GM12878 (cell line): ENCODE data around the gene WNK2. TPM values are rescaled to one million over a fixed set of nuclear protein-coding genes. Genes with fewer than 3 reads are reported as not detected.

ENCODE experiments used
- ATAC-seq: fragments of 200-7000 bp; cut with Tn5 transposase; 3 replicates; pipeline ENCODE4 v1.9.1; 2020; ENCODE audit warnings: mild to moderate bottlenecking, moderate library complexity
- BruUV-seq: library from RNA; stranded (reverse); fragments of 400-500 nt; replicated peaks from 2 replicates; lab custom pipeline; 2021; lab: Mats Ljungman, UMichigan
- CTCF ChIA-PET: fragments of 300-600 bp; sonication (Branson Sonifier 250); formaldehyde crosslinking; extraction: SDS; loops from one replicate; lab custom pipeline; 2021; ENCODE audit warnings: inconsistent platforms; lab: Yijun Ruan, JAX
- POLR2A ChIA-PET: fragments of 350-600 bp; formaldehyde crosslinking; extraction: SDS; loops from one replicate; lab custom pipeline; 2021; ENCODE audit warnings: inconsistent platforms; lab: Charles Lee
- RAD21 ChIA-PET: fragments of 300-600 bp; sonication (Branson Sonifier 250); formaldehyde crosslinking; loops from one replicate; lab custom pipeline; 2023; ENCODE audit warnings: antibody characterized with exemption; ENCODE audit not compliant: unreplicated experiment; lab: Charles Lee
- SMC1A ChIA-PET: fragments of 300-600 bp; sonication (Branson Sonifier 250); formaldehyde crosslinking; loops from one replicate; lab custom pipeline; 2023; ENCODE audit not compliant: unreplicated experiment, uncharacterized antibody; lab: Charles Lee
- DNase-seq: peaks from one replicate; pipeline ENCODE4 v3.0.0-alpha.2; 2011; ENCODE audit warnings: low read depth, low spot score
- FAIRE-seq: peaks from 3 replicates; lab custom pipeline; 2011; peaks lifted over from hg19 to GRCh38; lab: Jason Lieb, UNC
- H2AFZ ChIP-seq: 2 replicates; pipeline ENCODE4 v1.6.0; 2011; ENCODE audit warnings: low read depth, low read length, control low read depth; ENCODE audit not compliant: control insufficient read depth
- H3K27ac ChIP-seq: 2 replicates; pipeline ENCODE4 v1.5.1; 2011; ENCODE audit warnings: control low read depth; ENCODE audit not compliant: control insufficient read depth, insufficient read depth
- H3K27me3 ChIP-seq, 2 experiments: replicated peaks in 1 of 2; 2 replicates each; pipeline versions ENCODE4 v1.6.0 to v1.6.1; 2011; ENCODE audit warnings: low read length in 1 of 2; ENCODE audit not compliant: control insufficient read depth in 2 of 2, insufficient read depth in 2 of 2
- H3K36me3 ChIP-seq, 2 experiments: 2 replicates each; pipeline ENCODE4 v1.5.1; 2011; ENCODE audit warnings: low read length in 1 of 2; ENCODE audit not compliant: control insufficient read depth in 2 of 2, insufficient read depth in 2 of 2
- H3K4me1 ChIP-seq: 2 replicates; pipeline ENCODE4 v1.6.1; 2011; ENCODE audit warnings: mild to moderate bottlenecking, low read length, moderate library complexity, mixed read lengths; ENCODE audit not compliant: control insufficient read depth, insufficient read depth
- H3K4me2 ChIP-seq: 2 replicates; pipeline ENCODE4 v1.6.0; 2011; ENCODE audit warnings: control low read depth; ENCODE audit not compliant: control insufficient read depth, insufficient read depth
- H3K4me3 ChIP-seq: fragments of 200-600 bp; sonication (generic); 2 replicates; pipeline ENCODE4 v1.5.1; 2016
- H3K79me2 ChIP-seq: 2 replicates; pipeline ENCODE4 v1.6.0; 2011; ENCODE audit warnings: low read length; ENCODE audit not compliant: control insufficient read depth, insufficient read depth
- H3K9ac ChIP-seq: 2 replicates; pipeline ENCODE4 v1.8.0; 2011; ENCODE audit warnings: low read length, control low read depth, mixed read lengths; ENCODE audit not compliant: control insufficient read depth, insufficient read depth
- H3K9me3 ChIP-seq: replicated peaks from 3 replicates; pipeline ENCODE4 v1.5.1; 2011; ENCODE audit warnings: mild to moderate bottlenecking, low read length; ENCODE audit not compliant: control insufficient read depth, insufficient read depth
- H4K20me1 ChIP-seq: 2 replicates; pipeline ENCODE4 v1.6.0; 2011; ENCODE audit not compliant: control insufficient read depth, insufficient read depth
- POLR2AphosphoS5 ChIP-seq: IDR thresholded peaks from 2 replicates; pipeline ENCODE4 v1.6.1; 2011; ENCODE audit warnings: mild to moderate bottlenecking, low read length, inconsistent platforms
- SUPT20H ChIP-seq: IDR thresholded peaks from 2 replicates; pipeline ENCODE4 v1.6.1; 2011; ENCODE audit warnings: low read depth, mild to moderate bottlenecking, low read length, moderate library complexity, borderline replicate concordance; ENCODE audit not compliant: control insufficient read depth
- TBL1XR1 ChIP-seq: IDR thresholded peaks from 2 replicates; pipeline ENCODE4 v1.6.1; 2012; ENCODE audit warnings: low read depth, low read length, improper control_type of control experiment
- TCF3 ChIP-seq: IDR thresholded peaks from 2 replicates; pipeline ENCODE4 v1.6.1; 2012; ENCODE audit warnings: low read depth, mild to moderate bottlenecking, low read length, borderline replicate concordance; ENCODE audit not compliant: insufficient read depth
- WGBS: methylation state at CpG from one replicate; pipeline ENCODE4 v1.1.6; 2016; ENCODE audit warnings: low lambda C conversion rate; ENCODE audit not compliant: insufficient replicate concordance, insufficient coverage; ENCODE audit errors: missing lambda C conversion rate; 5-methylcytosine and 5-hydroxymethylcytosine counted together
- in situ Hi-C: fragments of 300-500 bp; cut with MboI; formaldehyde crosslinking; loops from 9 replicates; pipeline ENCODE4 v1.14.3; 2018; ENCODE audit warnings: mixed read lengths
- intact Hi-C: fragments of 100-400 bp; cut with micrococcal nuclease; formaldehyde crosslinking; loops from one replicate; pipeline ENCODE4 v1.14.2; 2022; ENCODE audit not compliant: unreplicated experiment
- polyA plus RNA-seq, 11 experiments: library from polyadenylated mRNA; depleted of rRNA in 4 of 11; unstranded in 6 of 11; stranded (reverse) in 5 of 11; fragments of >200 nt; fragmentation: Nextera tagmentation in 4 of 11; fragmentation: Illumina TruSeq in 1 of 11; extraction: Ambion mirVana in 4 of 11; extraction: Trizol in 1 of 11; gene quantifications; 1 replicate in 1 of 11; 2 replicates in 10 of 11; pipeline versions ENCODE4 v1.2.1 to v1.2.3, GENCODE V29; 2011 to 2016; ENCODE audit warnings: inconsistent platforms in 2 of 11, missing spikeins in 2 of 11, low read depth in 1 of 11
- total RNA-seq, 4 experiments: library from RNA; depleted of rRNA in 3 of 4; stranded (reverse); fragments of >200 nt in 3 of 4; fragmentation: Illumina TruSeq in 1 of 4; extraction: Trizol in 1 of 4; gene quantifications; 2 replicates each; pipeline versions ENCODE4 v1.2.1 to v1.2.3, GENCODE V29; 2013 to 2021
- TF ChIP-seq, protein P1 (sequence below): fragments of 450-650 bp; conservative IDR thresholded peaks from 2 replicates; pipeline ENCODE4 v1.6.1; 2017; ENCODE audit warnings: mild to moderate bottlenecking, moderate library complexity
- TF ChIP-seq, protein P2 (sequence below): fragments of 450-650 bp; IDR thresholded peaks from 2 replicates; pipeline ENCODE4 v1.6.1; 2018; ENCODE audit warnings: mild to moderate bottlenecking, low read depth, moderate library complexity; ENCODE audit not compliant: partially characterized antibody
- TF ChIP-seq, protein P3 (sequence below): fragments of 150-350 bp; IDR thresholded peaks from 2 replicates; pipeline ENCODE4 v1.6.1; 2016; ENCODE audit warnings: low read depth, low read length

WNK2 gene
- total and polyA plus RNA-seq, 10 of the 15 experiments (the other 5 are each of a cell fraction or from before 2014, with no cell fraction given) = 0.15 TPM; not detected in 9

DNA sequence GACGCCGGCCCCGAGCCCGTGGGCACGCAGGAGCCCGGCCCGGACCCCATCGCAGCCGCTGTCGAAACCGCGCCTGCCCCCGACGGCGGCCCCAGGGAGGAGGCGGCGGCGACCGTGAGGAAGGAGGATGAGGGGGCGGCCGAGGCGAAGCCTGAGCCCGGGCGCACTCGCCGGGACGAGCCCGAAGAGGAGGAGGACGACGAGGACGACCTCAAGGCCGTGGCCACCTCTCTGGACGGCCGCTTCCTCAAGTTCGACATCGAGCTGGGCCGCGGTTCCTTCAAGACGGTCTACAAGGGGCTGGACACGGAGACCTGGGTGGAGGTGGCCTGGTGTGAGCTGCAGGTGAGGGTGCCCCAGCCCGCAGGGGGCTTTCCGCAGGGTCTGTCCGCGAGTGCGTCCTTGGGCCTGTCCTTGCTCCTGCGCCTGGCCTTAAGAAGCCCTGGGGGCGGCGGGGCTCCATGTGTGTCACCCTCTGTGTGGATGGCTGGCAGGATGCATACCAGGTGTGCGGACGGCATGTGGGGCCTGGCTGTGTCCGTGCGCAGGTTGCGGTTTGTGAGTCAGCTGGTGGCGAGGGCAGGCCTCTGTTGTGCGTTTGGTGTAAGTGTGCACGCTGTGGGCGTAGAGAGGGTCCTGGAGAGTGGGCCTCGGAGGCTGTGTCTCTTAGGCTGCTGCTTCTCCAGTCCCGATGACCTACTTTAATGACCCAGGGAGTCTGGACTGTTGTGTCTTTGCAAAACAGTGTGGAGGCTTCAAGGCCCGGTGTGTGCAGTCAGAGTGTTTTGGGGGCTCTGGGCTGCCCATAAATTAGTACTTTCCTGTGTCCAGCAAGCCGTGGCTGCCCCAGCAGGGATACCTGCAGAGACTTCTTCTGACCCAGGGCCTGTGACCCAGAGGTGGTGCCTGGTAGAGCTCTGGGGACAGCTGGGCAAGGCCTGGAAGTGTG lies 1.6 kb downstream of the WNK2 start:
- ChIA-PET POLR2A (interaction anchor here (0.6 kb wide), 1 partner anchor 24 kb away, joined by 3 read pairs; no protein-coding TSS in a partner anchor), SMC1A (no interaction called here), RAD21 (no interaction called here), CTCF (no interaction called here)
- Histone ChIP-seq H3K4me3 (no peak overlapping the region), H3K4me1 (no peaks in the 10 kb centered on the region), H3K9me3 (no peaks in the 10 kb centered on the region), H2AFZ (no peak overlapping the region), H3K27ac (no peak overlapping the region), H3K9ac (no peak overlapping the region), H3K4me2 (no peak overlapping the region), H4K20me1 (no peaks in the 10 kb centered on the region), H3K79me2 (no peaks in the 10 kb centered on the region), H3K27me3 (peaks cover 8 to 12% of the 10 kb centered on the region in 2 experiments; a peak in 3 of 4 replicates), H3K36me3 (no peaks in the 10 kb centered on the region)
- WGBS = 62% methylated on average over 58 of the region's 61 CpGs
- in situ Hi-C loops = no loop called here
- ATAC-seq (no peak), FAIRE-seq (no peak), DNase-seq (no peak)
- BruUV-seq = no TSS peak
- intact Hi-C loops = no loop called here
- TF ChIP-seq TBL1XR1 (no peak), POLR2AphosphoS5 (no peak), SUPT20H (no peak), TCF3 (0 out of 2 replicates have a peak, but pooled peaks have one; percentile 21)
- TF ChIP-seq, protein P1, sequence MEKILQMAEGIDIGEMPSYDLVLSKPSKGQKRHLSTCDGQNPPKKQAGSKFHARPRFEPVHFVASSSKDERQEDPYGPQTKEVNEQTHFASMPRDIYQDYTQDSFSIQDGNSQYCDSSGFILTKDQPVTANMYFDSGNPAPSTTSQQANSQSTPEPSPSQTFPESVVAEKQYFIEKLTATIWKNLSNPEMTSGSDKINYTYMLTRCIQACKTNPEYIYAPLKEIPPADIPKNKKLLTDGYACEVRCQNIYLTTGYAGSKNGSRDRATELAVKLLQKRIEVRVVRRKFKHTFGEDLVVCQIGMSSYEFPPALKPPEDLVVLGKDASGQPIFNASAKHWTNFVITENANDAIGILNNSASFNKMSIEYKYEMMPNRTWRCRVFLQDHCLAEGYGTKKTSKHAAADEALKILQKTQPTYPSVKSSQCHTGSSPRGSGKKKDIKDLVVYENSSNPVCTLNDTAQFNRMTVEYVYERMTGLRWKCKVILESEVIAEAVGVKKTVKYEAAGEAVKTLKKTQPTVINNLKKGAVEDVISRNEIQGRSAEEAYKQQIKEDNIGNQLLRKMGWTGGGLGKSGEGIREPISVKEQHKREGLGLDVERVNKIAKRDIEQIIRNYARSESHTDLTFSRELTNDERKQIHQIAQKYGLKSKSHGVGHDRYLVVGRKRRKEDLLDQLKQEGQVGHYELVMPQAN = no peak
- TF ChIP-seq, protein P2, sequence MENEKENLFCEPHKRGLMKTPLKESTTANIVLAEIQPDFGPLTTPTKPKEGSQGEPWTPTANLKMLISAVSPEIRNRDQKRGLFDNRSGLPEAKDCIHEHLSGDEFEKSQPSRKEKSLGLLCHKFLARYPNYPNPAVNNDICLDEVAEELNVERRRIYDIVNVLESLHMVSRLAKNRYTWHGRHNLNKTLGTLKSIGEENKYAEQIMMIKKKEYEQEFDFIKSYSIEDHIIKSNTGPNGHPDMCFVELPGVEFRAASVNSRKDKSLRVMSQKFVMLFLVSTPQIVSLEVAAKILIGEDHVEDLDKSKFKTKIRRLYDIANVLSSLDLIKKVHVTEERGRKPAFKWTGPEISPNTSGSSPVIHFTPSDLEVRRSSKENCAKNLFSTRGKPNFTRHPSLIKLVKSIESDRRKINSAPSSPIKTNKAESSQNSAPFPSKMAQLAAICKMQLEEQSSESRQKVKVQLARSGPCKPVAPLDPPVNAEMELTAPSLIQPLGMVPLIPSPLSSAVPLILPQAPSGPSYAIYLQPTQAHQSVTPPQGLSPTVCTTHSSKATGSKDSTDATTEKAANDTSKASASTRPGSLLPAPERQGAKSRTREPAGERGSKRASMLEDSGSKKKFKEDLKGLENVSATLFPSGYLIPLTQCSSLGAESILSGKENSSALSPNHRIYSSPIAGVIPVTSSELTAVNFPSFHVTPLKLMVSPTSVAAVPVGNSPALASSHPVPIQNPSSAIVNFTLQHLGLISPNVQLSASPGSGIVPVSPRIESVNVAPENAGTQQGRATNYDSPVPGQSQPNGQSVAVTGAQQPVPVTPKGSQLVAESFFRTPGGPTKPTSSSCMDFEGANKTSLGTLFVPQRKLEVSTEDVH = no peak
- TF ChIP-seq, protein P3, sequence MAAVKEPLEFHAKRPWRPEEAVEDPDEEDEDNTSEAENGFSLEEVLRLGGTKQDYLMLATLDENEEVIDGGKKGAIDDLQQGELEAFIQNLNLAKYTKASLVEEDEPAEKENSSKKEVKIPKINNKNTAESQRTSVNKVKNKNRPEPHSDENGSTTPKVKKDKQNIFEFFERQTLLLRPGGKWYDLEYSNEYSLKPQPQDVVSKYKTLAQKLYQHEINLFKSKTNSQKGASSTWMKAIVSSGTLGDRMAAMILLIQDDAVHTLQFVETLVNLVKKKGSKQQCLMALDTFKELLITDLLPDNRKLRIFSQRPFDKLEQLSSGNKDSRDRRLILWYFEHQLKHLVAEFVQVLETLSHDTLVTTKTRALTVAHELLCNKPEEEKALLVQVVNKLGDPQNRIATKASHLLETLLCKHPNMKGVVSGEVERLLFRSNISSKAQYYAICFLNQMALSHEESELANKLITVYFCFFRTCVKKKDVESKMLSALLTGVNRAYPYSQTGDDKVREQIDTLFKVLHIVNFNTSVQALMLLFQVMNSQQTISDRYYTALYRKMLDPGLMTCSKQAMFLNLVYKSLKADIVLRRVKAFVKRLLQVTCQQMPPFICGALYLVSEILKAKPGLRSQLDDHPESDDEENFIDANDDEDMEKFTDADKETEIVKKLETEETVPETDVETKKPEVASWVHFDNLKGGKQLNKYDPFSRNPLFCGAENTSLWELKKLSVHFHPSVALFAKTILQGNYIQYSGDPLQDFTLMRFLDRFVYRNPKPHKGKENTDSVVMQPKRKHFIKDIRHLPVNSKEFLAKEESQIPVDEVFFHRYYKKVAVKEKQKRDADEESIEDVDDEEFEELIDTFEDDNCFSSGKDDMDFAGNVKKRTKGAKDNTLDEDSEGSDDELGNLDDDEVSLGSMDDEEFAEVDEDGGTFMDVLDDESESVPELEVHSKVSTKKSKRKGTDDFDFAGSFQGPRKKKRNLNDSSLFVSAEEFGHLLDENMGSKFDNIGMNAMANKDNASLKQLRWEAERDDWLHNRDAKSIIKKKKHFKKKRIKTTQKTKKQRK = no peak
